HG02884 (cell line): ENCODE data around the gene MYL5.
"Not testable (repeated sequence)": the region's sequence is repeated elsewhere in the genome, so short reads cannot be mapped to it uniquely, and the experiment has no call there.

Experiments
- ATAC-seq: cut with Tn5 transposase; IDR thresholded peaks from one replicate; pipeline ENCODE4 v1.9.1; 2021; ENCODE audit warnings: mild to moderate bottlenecking, moderate library complexity; ENCODE audit not compliant: unreplicated experiment

The MYL5 gene

GRCh38 chr4:669806-670559 lies 4.4 kb upstream of the MYL5 start:
- ATAC-seq, result not testable (repeated sequence)

- no peak for ATAC-seq
These were observed 2.6 kb upstream of the MYL5 start for GRCh38 chr4:671769-672168.

DNA sequence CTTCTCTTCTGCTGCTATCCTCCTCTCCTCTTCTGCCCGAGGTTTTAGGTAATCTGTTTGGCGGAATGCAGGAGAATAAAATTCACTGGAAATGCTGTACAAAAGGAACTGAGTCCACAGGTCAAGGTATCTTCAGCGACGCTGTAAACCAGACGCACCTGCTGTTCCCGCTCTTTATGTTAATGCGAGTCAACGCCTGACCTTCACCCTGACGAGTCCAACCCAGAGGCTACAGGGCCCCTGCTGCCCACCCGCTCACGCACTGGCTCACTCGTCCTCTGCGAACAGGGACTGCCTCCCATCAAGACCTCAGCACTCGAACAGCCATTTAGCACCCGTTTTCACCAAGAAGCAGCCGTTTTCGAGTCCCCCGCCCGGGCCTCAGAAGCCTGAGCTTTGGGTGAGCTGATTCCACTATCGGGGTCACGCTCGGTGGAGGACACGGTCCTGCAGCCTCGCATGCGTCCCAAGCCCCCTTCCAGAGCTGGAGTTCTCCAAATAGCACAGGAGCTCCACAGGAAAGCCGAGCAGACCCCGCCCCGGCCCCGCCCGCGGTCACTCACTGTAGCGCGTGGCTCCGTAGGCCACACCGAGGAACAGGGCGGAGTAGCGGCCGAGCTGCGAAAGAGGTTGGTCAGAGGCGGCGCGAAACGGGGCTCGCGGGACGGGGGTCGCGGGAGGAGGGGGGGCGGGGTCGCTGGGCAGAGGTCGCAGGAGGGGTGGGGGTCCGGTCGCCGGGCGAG lies 822 bp upstream of the MYL5 start:
- no peak for ATAC-seq

- no peak for ATAC-seq
These were observed 917 bp downstream of the MYL5 start for GRCh38 chr4:675036-675882.

DNA sequence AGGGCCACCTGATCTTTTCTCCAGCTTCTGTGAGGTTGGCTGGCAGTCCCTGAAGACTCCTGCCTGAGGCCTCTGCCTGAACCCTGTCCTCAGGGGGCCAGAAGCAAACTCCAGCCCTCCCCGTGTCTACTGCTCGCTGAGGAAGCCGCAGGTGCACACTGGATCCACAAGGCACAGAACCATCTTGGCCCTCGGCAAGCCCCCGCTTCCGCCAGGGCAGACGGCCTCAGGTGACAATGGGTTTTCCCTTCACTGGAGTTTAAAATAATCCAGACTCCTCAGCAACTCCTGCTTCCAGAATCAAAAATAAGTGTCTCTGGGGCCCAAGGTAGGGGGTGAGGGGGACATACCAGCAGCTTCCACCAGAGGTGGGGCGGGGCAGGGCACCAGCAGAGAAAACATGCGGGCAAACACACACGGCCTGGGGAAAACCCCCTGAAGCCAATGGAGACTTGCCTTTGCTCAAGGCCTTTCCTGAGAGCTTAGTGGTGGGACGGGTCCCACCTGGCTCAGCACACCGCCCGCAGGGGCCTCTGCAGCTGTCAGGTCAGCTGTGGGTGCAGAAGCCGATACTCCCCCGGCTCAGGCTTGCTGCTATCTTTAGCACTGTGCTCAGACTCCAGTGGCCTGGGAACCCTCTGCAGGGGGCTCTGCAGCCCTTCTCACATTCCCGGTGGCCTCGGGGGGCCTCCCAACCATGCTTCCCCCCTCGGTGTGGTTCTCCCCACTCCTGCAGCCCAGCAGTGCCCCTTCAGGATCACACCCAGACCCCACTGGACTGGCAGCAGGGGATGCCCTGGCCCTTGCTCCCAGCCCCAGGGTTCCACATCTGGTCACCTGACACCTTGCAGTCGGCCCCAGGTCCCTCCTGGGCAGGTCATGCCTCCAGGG lies 1.9 kb downstream of the MYL5 start:
- ATAC-seq, result no peak

DNA sequence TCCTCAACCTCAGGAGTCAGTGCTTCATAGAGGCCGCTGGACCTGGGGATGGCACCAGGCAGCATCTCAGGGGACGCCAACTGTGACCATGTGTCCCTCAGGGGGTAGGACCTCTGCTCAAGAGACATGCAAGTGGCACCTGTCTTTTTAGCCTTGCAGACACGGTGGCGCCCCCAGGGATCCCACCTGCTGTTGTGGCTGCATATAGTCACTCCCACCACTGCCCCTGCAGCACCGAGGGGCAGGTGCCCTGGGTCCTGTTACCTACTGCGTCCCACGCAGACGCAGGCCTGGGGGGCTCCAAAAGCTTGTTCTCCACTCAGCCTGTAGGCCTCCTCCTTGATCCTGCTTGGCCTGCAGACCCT lies 2.5 kb downstream of the MYL5 start:
- no peak for ATAC-seq

DNA sequence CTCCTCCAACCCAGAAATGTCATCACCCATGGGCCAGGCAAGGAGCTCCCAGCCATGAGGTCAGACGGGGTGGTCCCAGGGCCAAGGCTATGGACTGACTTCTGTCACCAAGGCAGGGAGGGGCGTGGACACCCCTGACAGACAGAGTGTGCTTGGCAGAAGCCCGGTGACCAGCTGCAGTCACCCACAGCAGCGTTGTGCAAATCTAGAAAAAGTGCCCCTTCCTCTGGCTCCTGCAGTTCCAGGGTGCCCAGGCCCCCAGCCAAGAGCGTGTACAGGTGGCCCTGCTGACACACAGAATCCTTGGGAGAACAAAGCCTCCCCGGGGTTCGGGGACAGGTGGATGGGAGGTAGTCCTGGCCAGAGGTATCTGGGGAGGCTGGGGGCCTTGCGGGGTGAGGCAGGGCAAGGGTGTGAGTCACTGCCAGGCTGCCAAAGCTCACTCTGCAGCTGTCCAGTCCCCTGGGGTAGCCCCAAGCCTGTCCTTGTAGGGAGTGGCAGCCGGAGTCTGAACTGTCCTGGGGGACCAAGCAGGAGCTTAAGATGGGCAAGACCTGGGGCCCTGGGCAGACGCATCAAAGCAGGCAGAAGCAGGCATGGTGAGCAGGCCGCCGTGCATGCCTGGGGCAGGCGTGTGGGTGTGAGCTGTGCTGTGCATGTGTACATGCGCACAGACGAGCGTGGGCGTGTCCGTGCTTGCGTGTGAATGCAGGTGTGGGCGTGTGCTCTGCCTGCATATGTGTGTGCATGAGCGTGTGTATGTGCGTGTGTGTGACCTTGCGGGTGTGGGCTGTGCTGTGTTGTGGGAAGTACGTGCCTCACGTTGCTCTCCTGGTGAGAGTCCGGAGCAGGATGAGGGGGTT lies 3.3 kb downstream of the MYL5 start:
- ATAC-seq, result no peak

GRCh38 chr4:678331-679103 lies 4.2 kb downstream of the MYL5 start:
- ATAC-seq, result no peak

- no peak for ATAC-seq
These were observed 4.8 kb downstream of the MYL5 start for GRCh38 chr4:679104-679481.

DNA sequence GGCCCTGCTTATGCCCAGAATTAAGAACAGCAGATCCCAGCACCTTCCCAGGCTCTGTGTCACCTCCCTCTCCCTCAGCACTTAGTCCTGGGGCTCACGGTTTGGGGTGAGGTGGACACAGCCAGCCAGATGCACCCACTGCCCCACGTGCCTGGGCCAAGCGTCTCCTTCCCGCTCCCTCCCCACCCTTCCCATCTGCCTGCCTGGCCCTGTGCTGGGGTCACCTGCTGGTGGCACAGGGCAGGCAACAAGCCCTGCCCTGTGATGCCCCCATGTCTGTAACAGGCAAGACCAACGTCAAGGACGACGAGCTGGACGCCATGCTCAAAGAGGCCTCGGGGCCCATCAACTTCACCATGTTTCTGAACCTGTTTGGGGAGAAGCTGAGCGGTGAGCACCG lies 5.3 kb downstream of the MYL5 start:
- ATAC-seq, result no peak

DNA sequence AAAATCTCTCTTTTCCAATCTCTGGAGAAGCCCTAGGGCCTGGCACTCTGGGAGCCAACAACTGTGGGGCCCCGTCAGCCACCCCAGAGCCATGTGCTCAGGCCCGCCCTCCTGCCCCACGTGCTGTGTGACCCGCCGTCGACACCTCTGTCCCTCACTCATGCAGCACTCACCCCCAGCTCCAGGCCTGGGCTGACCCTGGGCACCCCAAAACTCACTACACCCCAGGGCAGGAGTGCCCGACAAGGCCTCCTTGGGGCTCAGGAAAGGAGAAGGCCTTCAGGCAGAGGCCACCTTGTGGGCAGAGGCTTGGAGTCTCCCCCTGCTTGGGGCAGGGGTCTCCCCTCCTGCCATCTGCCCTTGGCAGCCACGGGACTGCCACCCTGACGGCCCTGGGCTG lies 5.7 kb downstream of the MYL5 start:
- ATAC-seq, result no peak

DNA sequence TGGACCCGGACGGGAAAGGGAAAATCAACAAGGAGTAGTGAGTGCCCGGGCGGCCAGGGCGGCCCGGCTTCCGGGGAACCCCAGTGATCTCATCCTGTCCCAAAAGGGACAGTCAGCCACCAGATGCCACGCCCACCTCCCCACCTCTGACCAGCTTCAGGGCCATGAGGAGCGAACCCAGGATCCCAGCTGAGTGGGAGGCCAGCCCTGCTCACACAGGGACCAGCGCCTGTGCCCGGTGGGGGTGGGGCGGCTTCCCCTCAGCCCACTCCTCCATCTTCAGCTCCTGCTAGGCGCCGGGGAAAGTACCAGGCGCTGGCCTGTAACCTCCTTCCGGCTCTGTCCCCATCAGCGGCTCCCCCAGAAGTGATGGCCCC lies 6.2 kb downstream of the MYL5 start:
- no peak for ATAC-seq

GRCh38 chr4:680928-681645 lies 6.7 kb downstream of the MYL5 start:
- no peak for ATAC-seq

- ATAC-seq, result no peak
These were observed 7.6 kb downstream of the MYL5 start for GRCh38 chr4:681736-682451.

- no peak for ATAC-seq
These were observed 8.3 kb downstream of the MYL5 start for GRCh38 chr4:682490-683172.

GRCh38 chr4:683247-683897 lies 9.0 kb downstream of the MYL5 start:
- ATAC-seq, result no peak
